ENCODE data around the gene C6orf132. TPM values are rescaled to one million over a fixed set of nuclear protein-coding genes. Genes with fewer than 3 reads are reported as not detected.

Gene C6orf132
- total RNA-seq, 3 donors from 2014 or later = 22.2 to 67.6 (median 57.6) TPM

DNA sequence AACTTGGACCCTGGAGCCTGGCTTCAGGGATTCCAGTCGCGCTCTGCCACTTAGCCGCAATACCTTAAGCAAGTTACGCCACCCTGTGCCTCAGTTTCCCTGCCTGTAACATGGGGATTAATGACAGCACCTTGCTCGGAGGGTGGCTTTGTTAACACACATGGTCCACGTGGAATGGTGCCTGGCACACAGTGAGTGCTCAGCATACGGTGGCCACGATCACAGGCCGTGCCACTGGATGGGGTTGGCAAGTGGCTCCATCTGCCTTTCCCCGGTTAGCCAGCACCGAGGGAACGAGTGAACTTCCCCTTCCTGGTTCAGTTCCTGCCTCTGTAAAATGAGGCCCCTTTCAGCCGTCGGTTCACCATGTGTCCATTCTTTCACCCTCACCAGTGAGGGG lies 17.2 kb downstream of the C6orf132 start:
- no peak for TF ChIP-seq CTCF (IDR thresholded peaks at IDR 0.05)
- DNase-seq (no peak), ATAC-seq (no peak)
- intact Hi-C loops (cut with DNase I, micrococcal nuclease) = no loop called here
- peaks cover 15% of the 10 kb centered on the region for H3K4me1 ChIP-seq (ENCODE audit: low read depth)
- no peaks in the 10 kb centered on the region for H3K9me3 ChIP-seq
- H3K36me3 ChIP-seq (ENCODE audit: low read depth) = no peaks in the 10 kb centered on the region
- no peak overlapping the region for H3K4me3 ChIP-seq

DNA sequence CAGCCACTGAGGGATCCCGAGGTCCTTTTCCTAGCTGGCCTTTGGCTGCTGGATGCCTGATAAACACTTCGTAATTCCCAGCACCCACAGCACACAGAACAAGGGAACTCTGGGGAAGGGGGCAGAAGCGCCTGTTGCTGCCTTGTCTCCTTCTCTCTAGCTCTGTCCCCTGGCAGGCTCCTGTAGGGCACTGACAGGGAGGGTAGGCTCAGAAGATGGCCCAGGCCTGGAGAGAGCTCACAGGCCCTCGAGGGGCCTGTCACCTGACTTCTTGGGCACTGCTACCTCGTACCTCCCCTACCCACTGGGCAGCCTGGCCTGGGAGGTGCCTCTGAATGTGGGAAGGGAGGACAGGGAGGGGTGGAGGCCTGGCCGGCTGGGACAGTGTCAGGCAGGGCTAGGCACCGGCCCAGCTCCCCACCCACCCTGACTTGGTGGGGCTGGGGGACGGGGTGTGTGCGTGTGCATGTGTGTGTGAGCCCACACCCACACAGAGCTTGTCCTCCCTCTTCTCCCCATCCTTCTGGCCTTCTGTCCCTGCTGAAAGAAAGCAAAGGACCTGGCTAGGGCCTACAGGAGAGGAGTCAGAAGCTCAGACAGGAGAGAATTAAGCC lies 18.1 kb downstream of the C6orf132 start:
- no peaks in the 10 kb centered on the region for H3K9me3 ChIP-seq
- DNase-seq = no peak
- no peak for TF ChIP-seq CTCF (IDR thresholded peaks at IDR 0.05)
- peaks cover 19% of the 10 kb centered on the region for H3K4me1 ChIP-seq (ENCODE audit: low read depth)
- no peak overlapping the region for H3K4me3 ChIP-seq
- H3K36me3 ChIP-seq (ENCODE audit: low read depth) = no peaks in the 10 kb centered on the region
- intact Hi-C loops (cut with DNase I, micrococcal nuclease) = no loop called here
- peak; percentile 2 for ATAC-seq

DNA sequence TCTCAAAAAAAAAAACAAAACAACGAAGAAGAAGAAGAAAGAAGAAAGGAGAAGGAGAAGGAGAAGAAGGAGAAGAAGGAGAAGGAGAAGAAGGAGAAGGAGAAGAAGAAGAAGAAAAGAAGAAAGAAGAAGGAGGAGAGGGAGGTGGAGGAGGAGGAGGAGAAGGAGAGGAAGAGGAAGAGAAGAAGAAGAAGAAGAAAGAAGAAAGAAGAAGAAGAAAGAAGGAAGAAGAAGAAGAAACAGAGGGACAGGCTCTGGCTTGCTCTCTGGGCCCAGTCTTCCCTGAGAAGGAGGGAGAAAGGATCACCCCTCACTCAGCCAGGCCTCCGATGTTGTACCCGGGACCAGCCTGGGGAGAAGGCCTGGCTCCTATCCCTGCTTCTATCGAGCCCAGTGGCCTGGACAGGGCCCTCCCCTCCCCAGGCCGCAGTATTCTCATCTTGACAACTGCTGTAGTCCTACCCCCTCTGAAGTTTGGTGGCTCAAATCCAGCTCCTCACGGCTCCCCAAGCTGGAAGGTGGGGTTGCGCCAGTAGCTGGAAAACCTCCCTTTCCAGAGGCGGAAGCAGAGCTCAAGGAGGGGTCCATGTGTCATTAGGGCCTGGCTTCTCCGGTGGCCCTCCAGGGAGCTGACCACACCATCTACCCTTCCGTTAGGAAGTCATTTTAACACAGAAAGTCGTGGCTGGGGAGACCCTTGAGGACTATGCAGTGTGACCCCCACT lies 18.9 kb downstream of the C6orf132 start:
- H3K4me3 ChIP-seq = no peak overlapping the region
- intact Hi-C loops (cut with DNase I, micrococcal nuclease) = no loop called here
- no peak for DNase-seq
- no peak for ATAC-seq
- H3K36me3 ChIP-seq (ENCODE audit: low read depth) = no peaks in the 10 kb centered on the region
- H3K4me1 ChIP-seq (ENCODE audit: low read depth) = peaks cover 20% of the 10 kb centered on the region
- TF ChIP-seq CTCF (IDR thresholded peaks at IDR 0.05) = no peak
- no peaks in the 10 kb centered on the region for H3K9me3 ChIP-seq

GRCh38 chr6:42120895-42121865 lies 21.2 kb downstream of the C6orf132 start:
- no peaks in the 10 kb centered on the region for H3K36me3 ChIP-seq (ENCODE audit: low read depth)
- DNase-seq = peak in 1 of 3 donors; percentile 58
- peak; percentile 4 for ATAC-seq
- no peaks in the 10 kb centered on the region for H3K9me3 ChIP-seq
- intact Hi-C loops (cut with DNase I, micrococcal nuclease) = no loop called here
- H3K4me3 ChIP-seq = no peak overlapping the region
- TF ChIP-seq CTCF (IDR thresholded peaks at IDR 0.05) = no peak
- peaks cover 38% of the 10 kb centered on the region for H3K4me1 ChIP-seq (ENCODE audit: low read depth)

DNA sequence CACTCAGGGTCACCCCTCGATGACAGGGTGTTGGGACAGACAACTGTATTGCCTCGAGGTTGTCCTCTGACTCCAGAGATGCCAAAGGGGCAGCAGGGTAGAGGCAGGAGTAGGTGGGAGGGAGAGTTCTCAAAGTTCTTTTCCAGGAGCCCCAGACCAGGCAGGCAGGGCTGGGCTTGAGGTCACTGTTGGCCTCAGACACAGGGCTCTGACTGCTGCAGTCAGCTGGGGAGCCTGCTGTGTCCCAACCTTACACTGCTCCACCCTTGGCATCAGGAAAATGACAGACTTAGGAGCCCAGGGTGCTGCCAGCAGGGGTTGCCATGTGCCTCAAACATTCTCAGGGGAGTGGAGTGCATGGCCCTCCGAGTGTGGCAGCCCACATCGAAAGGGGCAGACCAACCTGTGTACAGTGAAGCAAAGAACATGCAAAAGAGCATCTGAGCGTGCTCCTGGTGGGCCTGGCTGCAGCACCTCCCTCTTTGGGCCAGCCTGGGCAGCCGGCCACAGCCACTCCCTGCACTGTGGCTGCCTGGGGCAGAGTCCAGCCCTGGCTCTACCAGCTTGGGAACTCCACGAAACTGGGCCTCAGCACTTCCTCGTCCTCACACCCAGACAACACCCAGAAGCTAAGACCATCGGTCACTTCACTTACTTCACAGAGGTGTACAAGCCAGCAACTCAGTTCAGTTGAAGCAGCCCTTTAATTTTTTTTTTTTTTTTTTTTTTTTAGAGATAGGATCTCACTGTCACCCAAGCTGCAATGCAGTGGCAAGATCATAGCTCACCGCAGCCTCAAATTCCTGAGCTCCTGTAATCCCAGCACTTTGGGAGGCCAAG lies 24.0 kb downstream of the C6orf132 start:
- DNase-seq = peak; percentile 91 to 92 (median 92)
- no peaks in the 10 kb centered on the region for H3K36me3 ChIP-seq (ENCODE audit: low read depth)

More for the DNA sequence above, 24.0 kb downstream of the C6orf132 start:
- H3K9me3 ChIP-seq = no peaks in the 10 kb centered on the region
- ATAC-seq = peak; percentile 81
- no peak for TF ChIP-seq CTCF (IDR thresholded peaks at IDR 0.05)
- peaks cover 58% of the 10 kb centered on the region for H3K4me1 ChIP-seq (ENCODE audit: low read depth)
- intact Hi-C loops (cut with DNase I, micrococcal nuclease) = no loop called here
- H3K4me3 ChIP-seq = no peak overlapping the region

Data from mucosa of descending colon (tissue), 3 donors.